SHP77 treated with DMSO at 0.1 percent for 48 hours (cell line): ENCODE measurements around the gene EHF.
"Not testable (repeated sequence)": the region's sequence is repeated elsewhere in the genome, so short reads cannot be mapped to it uniquely, and the experiment has no call there.

Source experiments
- DNase-seq: peaks from one replicate; lab custom pipeline; 2025; lab: John Stamatoyannopoulos, UW

Gene EHF

DNA sequence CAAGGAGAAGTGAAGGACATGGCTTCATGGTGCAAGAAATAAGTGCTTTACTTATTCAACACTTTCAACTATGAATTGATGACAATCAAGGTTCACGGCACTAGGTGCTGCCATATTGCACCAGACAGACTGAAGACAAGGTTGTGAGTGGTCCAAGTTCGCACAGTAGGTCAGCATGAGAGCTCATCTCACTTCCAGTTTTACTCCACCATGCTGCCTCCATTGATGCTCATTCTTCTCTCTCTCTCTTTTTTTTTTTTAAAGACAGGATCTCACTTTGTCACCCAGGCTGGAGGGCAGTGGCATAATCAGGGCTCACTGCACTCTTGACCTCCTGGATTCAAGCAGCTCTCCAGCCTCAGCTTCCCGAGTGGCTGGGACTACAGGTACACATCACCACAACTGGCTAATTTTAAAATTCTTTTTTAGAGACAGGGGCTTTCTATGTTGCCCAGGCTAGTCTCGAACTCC is 47.7 kb downstream of the EHF start:
- DNase-seq = no peak

DNA sequence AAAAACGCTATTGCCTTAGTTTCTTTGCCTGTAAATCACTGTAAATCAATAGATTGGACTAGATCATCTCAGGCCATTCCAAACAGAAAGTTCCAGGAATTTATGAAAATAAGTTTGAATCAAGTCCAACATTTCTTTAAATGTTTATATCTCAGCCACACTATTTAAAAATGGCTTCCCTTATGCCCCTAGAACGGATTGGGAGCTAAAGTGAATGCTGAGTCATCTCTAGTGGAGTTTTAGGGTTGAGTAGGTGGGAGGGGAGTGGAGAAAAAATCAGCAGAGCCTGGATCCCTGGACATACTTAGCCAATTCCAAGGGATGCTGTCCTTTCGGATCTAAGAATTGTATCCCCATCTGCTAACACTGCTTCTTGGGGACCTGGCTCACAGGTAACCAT is 48.6 kb downstream of the EHF start:
- DNase-seq = no peak

DNA sequence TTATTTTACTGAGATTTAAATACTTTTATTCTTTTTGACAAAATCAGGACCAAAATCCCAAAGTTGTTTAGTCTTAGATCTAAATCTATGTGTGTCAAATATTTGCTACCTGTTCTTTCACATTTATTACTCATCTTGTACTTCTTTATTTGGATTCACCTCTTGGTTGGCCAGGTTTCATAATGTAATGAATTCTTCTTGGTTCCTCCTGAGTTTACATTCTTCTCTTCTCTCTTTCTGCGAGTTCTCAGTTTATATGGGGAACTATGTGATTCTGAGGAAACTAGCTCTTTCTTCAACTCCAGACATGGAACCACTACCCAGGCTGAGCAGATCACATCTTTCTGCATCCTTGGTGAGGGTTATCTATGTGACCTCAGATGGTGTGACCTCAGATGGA is 50.2 kb downstream of the EHF start:
- DNase-seq = no peak

DNA sequence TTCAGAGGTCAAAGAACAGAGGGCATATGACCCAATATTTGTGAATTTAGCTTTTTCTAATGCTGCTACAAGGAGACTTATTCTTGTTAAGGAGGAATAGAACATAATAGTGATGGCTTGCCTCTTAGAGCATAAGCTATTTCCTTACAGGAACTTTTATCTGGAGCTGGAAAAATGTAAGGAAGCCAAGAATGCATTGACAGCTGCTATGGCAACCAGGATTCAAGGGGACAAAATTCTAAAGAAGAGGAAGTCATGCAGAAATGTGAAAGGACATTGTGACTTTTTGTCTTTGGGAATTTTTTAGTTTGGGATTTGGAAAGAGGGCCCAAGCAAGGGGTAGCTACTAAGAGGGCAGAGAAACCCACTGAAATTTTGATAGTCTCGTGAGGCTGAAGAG is 51.1 kb downstream of the EHF start:
- no peak for DNase-seq

DNA sequence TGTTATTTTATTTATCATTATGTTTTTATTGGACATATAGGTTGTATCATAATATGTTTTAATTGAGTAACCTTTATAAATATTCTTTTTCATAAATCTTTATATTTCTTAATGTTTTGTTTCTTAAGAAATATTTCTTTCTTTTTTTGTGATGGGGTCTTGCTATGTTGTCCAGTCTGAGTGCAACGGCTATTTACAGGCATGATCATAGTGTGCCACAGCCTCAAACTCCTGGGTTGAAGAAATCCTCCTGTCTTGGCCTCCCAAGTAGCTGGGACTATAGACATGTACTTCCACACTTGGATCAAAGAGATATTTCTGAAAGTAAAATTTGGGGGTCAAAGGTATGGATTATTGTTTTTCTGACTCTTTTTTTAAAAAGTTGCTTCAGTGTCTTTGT is 53.1 kb downstream of the EHF start:
- no peak for DNase-seq

DNA sequence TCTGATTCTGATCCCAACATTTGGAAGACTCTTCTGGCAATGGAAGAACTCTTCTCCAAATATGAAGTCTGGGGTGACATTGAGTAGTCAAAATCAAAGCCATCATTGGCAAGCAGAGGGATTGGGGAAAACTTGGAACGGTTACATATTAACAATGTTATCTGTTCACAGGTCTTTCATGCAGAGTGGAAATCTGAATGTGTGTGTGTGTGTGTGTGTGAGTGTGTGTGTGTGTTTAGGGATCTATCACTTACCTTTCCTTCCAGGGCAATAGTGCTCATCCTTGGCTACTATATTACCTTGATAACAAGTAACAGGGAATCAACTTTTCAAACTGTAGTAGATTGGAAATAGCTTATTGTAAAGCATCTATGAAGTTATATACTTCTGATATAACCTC is 55.3 kb downstream of the EHF start:
- DNase-seq = no peak

DNA sequence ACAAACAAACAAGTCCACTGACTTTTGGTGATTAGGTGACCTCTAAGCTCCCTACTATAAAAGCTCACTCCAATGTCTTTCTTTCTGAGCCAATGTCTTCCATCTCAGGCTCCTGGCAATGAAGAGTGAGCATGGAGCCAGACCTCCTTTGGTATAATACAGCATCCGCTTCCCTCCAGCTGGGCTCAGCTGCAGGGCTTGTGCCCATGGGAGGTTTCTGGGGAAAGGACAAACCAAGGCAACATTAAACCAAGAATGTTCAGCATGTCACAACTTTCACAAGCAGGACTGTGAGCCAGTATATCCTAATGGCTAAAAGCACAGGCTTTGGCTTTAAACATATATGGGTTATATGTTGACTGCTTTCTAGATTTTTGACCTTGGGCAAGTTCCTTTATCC is 58.8 kb downstream of the EHF start:
- no peak for DNase-seq

DNA sequence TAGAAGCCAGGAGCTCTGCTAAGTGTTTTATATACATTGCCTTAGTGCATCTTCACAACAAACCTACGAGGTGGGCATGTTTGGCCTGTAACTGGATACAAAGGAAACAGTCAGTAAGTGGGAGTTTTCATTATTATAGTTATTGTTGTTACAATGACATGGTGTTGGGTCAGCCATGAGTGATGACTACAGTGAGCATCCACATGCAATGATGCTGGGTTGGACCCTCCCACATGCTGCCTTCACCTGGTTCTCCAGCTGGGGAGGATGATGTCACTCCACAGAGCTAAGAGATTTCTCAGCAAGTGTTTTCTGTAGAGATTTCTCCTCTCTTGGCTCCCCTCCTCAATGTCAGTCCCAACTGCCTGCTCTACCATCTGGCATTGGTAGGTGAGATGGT is 59.3 kb downstream of the EHF start:
- no peak for DNase-seq

DNA sequence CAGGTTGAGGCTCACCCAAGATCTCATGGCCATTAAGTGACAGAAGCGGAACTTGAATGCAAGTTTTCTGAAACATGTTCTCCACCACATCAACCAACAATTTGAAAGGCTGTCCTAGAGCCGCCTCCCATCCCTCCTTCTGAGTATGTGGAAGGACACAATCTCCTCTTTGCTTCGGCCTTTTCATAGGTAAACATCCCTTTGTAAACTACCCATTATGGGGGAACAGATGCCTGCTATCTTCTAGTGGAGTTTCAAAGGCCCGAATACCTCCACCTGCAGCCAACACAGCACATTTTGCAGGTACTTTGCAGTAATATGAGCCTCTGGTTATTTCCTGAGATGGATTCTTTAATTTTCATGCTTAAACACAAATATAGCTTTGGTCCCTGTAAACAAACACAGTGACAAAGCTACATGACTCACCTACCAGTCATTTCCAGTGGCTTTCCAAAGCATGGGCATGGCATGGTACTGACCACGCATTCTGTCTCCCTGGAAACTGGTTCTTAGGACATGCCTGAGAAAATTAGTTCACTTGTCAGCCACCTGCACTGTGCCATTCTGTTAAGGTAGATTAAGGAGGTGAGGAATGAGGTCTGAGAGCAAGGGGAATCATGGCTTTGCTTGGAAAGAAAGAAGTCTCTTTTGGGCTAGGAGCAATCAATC is 60.2 kb downstream of the EHF start:
- no peak for DNase-seq

DNA sequence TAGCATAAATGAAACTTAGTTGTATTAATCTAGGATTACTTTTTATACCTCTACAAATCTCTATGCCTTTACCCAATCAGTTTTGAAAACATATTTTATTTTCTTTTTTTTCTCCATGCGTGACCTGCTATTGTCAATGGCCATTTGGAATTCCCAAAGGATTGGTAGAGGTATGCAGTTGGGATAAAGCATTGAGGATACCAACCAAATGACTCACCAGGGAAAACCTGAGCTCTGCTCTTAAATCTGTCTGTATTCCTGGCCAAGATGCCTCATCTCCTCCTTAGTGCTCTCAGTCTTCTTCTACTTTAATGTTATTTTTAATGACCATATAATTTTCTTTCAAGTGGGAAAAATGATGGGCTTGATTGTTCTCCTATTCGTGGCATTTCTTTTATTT is 61.9 kb downstream of the EHF start:
- no peak for DNase-seq

DNA sequence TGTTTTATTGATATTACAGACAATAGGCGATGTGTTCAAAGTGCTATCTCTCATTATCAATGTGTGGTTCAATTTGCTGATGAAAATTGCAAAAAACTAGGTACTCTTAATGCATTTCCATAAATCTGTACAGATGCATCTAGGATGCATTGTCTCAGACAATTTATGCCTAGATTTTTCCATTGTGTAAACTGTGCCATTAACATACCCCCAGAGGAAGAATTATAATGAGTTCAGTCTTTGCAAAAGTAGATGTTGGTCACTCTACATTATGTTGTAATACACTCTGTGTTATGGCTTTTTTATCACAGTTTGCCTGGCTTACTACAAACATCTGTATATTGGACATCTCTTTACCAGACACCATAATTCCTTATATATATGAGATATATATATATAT is 62.5 kb downstream of the EHF start:
- no peak for DNase-seq

DNA sequence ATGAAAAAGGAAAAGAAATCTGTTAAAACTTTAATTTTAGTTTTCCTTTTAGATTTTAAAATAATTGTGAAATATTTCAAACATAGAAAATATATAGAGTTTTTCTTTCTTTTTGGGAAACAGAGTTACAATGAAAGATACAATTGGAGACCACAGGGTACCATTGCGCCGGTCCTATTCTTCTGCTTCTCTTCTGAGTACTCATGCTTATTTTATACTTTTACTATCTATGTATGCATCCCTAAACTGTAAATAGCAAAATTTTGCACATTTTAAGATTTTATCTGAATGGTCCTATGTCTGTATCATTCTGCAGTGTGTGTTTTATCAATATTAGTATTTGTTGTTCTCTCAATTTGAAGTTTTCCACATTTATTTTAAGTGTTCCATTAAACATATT is 65.0 kb downstream of the EHF start:
- DNase-seq = no peak

DNA sequence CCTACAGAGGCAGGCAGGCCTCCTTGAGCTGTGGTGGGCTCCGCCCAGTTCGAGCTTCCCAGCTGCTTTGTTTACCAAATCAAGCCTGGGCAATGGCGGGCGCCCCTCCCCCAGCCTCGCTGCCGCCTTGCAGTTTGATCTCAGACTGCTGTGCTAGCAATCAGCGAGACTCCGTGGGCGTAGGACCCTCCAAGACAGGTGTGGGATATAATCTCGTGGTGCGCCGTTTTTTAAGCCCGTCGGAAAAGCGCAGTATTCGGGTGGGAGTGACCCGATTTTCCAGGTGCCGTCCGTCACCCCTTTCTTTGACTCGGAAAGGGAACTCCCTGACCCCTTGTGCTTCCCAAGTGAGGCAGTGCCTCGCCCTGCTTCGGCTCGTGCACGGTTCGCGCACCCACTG is 71.4 kb downstream of the EHF start:
- DNase-seq = not testable (repeated sequence)

DNA sequence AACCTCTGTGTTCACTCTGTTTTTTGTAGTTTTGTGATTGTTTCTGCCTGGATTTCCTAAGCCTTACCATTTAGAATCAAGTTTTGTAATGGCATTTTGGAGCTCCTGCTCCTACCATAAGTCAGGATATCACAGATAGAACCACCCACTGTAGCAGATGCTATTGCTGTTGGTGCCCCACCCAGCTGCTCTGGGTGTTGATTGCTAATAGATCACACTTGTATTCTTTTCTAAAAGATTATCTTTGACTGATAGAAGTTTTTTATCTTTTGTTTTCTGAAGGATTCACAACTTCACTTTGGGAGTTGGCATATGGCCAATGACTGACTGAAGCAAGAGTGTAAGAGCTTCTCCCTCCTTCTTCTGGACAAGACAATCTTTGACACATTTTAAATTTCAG is 76.0 kb downstream of the EHF start:
- DNase-seq = no peak

DNA sequence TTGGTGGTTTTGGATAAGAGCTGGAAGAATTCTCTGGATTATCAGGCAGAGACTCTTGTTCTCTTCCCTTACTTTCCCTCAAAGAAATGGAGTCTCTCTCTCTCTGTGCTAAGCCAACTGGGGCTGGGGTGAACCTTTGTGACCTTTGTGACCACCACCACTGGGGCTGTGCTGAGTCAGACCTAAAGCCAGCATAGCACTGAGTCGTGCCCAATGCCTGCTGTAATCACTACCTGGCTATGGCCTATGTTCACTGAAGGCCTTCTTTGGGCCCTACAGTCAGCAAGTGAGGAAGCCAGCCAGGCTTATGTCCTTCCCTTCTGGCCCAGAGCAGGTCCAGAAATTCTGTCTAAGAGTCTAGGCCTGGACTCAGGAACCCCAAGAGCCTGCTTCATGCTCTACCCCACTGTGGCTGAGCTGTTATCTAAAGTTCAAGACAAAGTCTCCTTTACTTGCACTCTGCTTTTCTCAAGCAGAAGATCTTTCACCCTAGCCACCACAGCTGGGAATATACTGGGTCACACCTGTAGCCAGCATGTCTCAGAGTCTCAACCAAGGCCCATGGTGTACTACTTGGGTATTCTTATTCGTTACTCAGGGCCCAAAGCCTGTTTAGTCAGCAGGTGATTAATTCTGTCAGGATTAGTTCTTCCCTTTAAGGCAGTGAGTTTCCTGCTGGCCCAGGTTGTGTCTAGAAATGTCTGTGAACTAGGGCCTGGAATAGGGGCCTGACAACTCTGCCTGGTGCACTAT is 86.0 kb downstream of the EHF start:
- DNase-seq = no peak

DNA sequence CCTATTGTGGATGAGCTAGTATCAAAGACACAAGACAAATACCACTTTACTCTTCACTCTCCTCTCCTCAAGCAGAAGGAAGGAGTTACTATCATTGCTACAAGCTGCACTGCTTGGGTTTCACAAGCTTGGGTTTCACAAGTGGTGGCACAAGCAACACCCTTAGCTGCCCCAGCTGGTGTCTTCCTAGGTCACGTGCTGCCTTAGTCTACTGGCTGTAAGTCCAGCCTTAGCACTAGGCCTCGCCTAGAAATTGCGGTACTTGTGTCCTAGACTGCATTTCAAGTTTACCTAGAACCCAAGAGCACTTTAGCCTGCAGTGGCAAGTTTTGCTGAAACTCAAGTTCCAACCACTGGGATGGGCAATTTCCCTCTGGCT is 86.6 kb downstream of the EHF start:
- no peak for DNase-seq
